Trophoblast cell (in vitro differentiated cells and primary cell): Measurements from ENCODE around the gene FHOD3.

Experiments
- DNase-seq, 2 donors: peaks; one replicate each; pipeline ENCODE4 v3.0.0-alpha.2; 2016
- H2AFZ ChIP-seq: 2 replicates; pipeline ENCODE4 v1.6.1; 2013; ENCODE audit warnings: low read length, moderate library complexity, mild to moderate bottlenecking; ENCODE audit not compliant: insufficient read depth, poor library complexity
- H2AK5ac ChIP-seq: 2 replicates; pipeline ENCODE4 v1.6.1; 2013; ENCODE audit warnings: mild to moderate bottlenecking, low read length
- H2BK120ac ChIP-seq: 2 replicates; pipeline ENCODE4 v1.6.1; 2013; ENCODE audit warnings: low read length, mild to moderate bottlenecking, moderate library complexity; ENCODE audit not compliant: insufficient read depth, poor library complexity
- H2BK12ac ChIP-seq: 2 replicates; pipeline ENCODE4 v1.6.1; 2013; ENCODE audit warnings: mild to moderate bottlenecking, low read length, moderate library complexity
- H2BK5ac ChIP-seq: 2 replicates; pipeline ENCODE4 v1.6.1; 2013; ENCODE audit warnings: low read length, low read depth, moderate library complexity, mild to moderate bottlenecking; ENCODE audit not compliant: poor library complexity
- H3K14ac ChIP-seq: 2 replicates; pipeline ENCODE4 v1.6.1; 2013; ENCODE audit warnings: mild to moderate bottlenecking, low read length
- H3K18ac ChIP-seq: 2 replicates; pipeline ENCODE4 v1.6.1; 2013; ENCODE audit warnings: mild to moderate bottlenecking, low read length
- H3K23ac ChIP-seq: 2 replicates; pipeline ENCODE4 v1.6.1; 2013; ENCODE audit warnings: low read length
- H3K27ac ChIP-seq: 2 replicates; pipeline ENCODE4 v1.5.1; 2013; ENCODE audit warnings: low read depth, mild to moderate bottlenecking, inconsistent platforms, low read length, moderate library complexity
- H3K27me3 ChIP-seq: 2 replicates; pipeline ENCODE4 v1.6.1; 2013; ENCODE audit warnings: inconsistent platforms, mild to moderate bottlenecking, low read length, moderate library complexity; ENCODE audit not compliant: insufficient read depth
- H3K36me3 ChIP-seq, 2 experiments: 1 replicate in 1 of 2; 2 replicates in 1 of 2; pipeline ENCODE4 v1.6.1; 2013; ENCODE audit warnings: low read length in 2 of 2, mild to moderate bottlenecking in 2 of 2, moderate library complexity in 1 of 2; ENCODE audit not compliant: insufficient read depth in 2 of 2, control insufficient read depth in 1 of 2
- H3K4ac ChIP-seq: 2 replicates; pipeline ENCODE4 v1.6.1; 2013; ENCODE audit warnings: low read depth, mild to moderate bottlenecking, low read length, moderate library complexity
- H3K4me1 ChIP-seq, 2 experiments: 1 replicate in 1 of 2; 2 replicates in 1 of 2; pipeline ENCODE4 v1.6.1; 2013; ENCODE audit warnings: low read length in 2 of 2, mild to moderate bottlenecking in 2 of 2, moderate library complexity in 1 of 2; ENCODE audit not compliant: insufficient read depth in 2 of 2, control insufficient read depth in 1 of 2
- H3K4me2 ChIP-seq: 2 replicates; pipeline ENCODE4 v1.6.1; 2013; ENCODE audit warnings: inconsistent platforms, mild to moderate bottlenecking, low read length, moderate library complexity
- H3K4me3 ChIP-seq: 2 replicates; pipeline ENCODE4 v1.5.1; 2013; ENCODE audit warnings: mild to moderate bottlenecking, low read depth, low read length, inconsistent platforms
- H3K79me1 ChIP-seq: one replicate; pipeline ENCODE4 v1.6.1; 2013; ENCODE audit warnings: low read length
- H3K79me2 ChIP-seq: 2 replicates; pipeline ENCODE4 v1.6.1; 2013; ENCODE audit warnings: low read length, mild to moderate bottlenecking; ENCODE audit not compliant: control insufficient read depth, insufficient read depth, poor library complexity
- H3K9ac ChIP-seq: 2 replicates; pipeline ENCODE4 v1.6.1; 2013; ENCODE audit warnings: mild to moderate bottlenecking, low read length
- H3K9me3 ChIP-seq: 2 replicates; pipeline ENCODE4 v1.6.1; 2013; ENCODE audit warnings: low read depth, mild to moderate bottlenecking, control low read depth, inconsistent platforms, low read length; ENCODE audit not compliant: insufficient read depth
- H4K12ac ChIP-seq: 2 replicates; pipeline ENCODE4 v1.6.1; 2013; ENCODE audit warnings: low read depth, mild to moderate bottlenecking, low read length, moderate library complexity
- H4K8ac ChIP-seq: 2 replicates; pipeline ENCODE4 v1.6.1; 2013; ENCODE audit warnings: low read depth, mild to moderate bottlenecking, low read length, moderate library complexity
- H4K91ac ChIP-seq: one replicate; pipeline ENCODE4 v1.6.1; 2013; ENCODE audit warnings: low read depth, mild to moderate bottlenecking, low read length, moderate library complexity
- WGBS: extraction: QIAGEN DNeasy Blood & Tissue Kit; methylation state at CpG from one replicate; pipeline ENCODE4 v1.1.7; 2013; ENCODE audit warnings: missing lambda C conversion rate; ENCODE audit not compliant: insufficient read length, insufficient coverage; ENCODE audit errors: extremely low coverage; 5-methylcytosine and 5-hydroxymethylcytosine counted together

Gene FHOD3

GRCh38 chr18:36307513-36307912 lies 10.0 kb downstream of the FHOD3 start:
- Histone ChIP-seq H3K4me3 (no peak overlapping the region), H4K91ac (no peak overlapping the region), H2BK5ac (no peak overlapping the region), H3K79me2 (no peaks in the 10 kb centered on the region), H3K27ac (no peak overlapping the region), H2AFZ (no peak overlapping the region), H4K12ac (no peak overlapping the region), H3K27me3 (no peaks in the 10 kb centered on the region), H3K14ac (no peak overlapping the region), H3K23ac (no peak overlapping the region), H3K18ac (no peak overlapping the region), H3K36me3 (peaks cover 0 to 2% of the 10 kb centered on the region in 2 experiments), H3K4me2 (no peak overlapping the region), H2BK120ac (no peak overlapping the region), H3K79me1 (peaks cover 10% of the 10 kb centered on the region), H3K4me1 (peaks cover 32 to 48% of the 10 kb centered on the region in 2 experiments), H2AK5ac (no peak overlapping the region), H4K8ac (no peak overlapping the region), H3K9me3 (no peaks in the 10 kb centered on the region), H2BK12ac (no peak overlapping the region), H3K9ac (no peak overlapping the region), H3K4ac (no peak overlapping the region)
- no peak for DNase-seq

- peak overlapping the region; percentile 47 for H2BK5ac ChIP-seq
- H3K79me2 ChIP-seq, result no peaks in the 10 kb centered on the region
- H2BK120ac ChIP-seq, result peak overlapping the region; percentile 65
- no peak overlapping the region for H3K23ac ChIP-seq
- H3K4ac ChIP-seq, result peak overlapping the region; percentile 28
- H3K4me1 ChIP-seq, result peaks cover 28 to 41% of the 10 kb centered on the region in 2 experiments
- no peaks in the 10 kb centered on the region for H3K9me3 ChIP-seq
- H2AK5ac ChIP-seq, result peak overlapping the region; percentile 95
- H3K27ac ChIP-seq, result peak overlapping the region; percentile 89
- H3K4me3 ChIP-seq, result no peak overlapping the region
- H4K91ac ChIP-seq, result peak overlapping the region; percentile 85
- H3K14ac ChIP-seq, result peak overlapping the region; percentile 0
- H2AFZ ChIP-seq, result peak overlapping the region; percentile 42
- H3K79me1 ChIP-seq, result peaks cover 10% of the 10 kb centered on the region
- no peak overlapping the region for H3K9ac ChIP-seq
- peak overlapping the region; percentile 10 for H3K18ac ChIP-seq
- WGBS, result no CpG with 5 or more reads among the region's 7 CpGs
- peak overlapping the region; percentile 47 for H4K8ac ChIP-seq
- H3K27me3 ChIP-seq, result no peaks in the 10 kb centered on the region
- peak overlapping the region; percentile 55 for H3K4me2 ChIP-seq
- H2BK12ac ChIP-seq, result peak overlapping the region; percentile 89
- DNase-seq, result no peak
- H4K12ac ChIP-seq, result no peak overlapping the region
- H3K36me3 ChIP-seq, result peaks cover 0 to 2% of the 10 kb centered on the region in 2 experiments
These were observed 11.4 kb downstream of the FHOD3 start for GRCh38 chr18:36308711-36309435.

GRCh38 chr18:36309436-36310391 lies 12.2 kb downstream of the FHOD3 start:
- peaks cover 0 to 2% of the 10 kb centered on the region in 2 experiments for H3K36me3 ChIP-seq
- H3K79me2 ChIP-seq, result no peaks in the 10 kb centered on the region

DNA sequence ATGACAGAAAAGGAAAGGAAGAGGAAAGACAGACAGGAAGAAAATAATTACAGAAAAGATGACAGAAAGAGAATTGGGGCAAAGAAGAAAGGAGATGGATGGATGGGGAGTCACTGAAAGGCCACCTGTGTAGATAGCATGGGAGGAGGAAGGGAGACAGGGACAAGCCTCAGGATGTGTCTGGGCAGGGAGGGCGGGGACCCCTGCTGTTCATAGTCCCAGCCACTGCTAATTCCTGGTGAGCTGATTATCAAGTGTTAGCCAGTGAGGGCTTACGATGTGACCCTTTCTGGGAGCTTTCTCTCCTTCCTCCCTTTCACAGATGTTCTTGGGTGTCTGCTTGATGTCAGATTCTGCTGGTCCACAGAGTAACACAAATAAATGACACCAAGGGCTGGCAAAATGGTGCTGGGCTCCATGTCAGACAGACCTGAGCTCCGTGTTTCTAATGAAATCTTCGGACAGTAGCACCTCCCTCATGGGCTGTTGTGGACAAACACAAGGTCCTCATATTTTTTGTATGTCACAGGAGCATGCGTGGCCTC lies 13.6 kb downstream of the FHOD3 start:
- Histone ChIP-seq H3K79me1 (peaks cover 10% of the 10 kb centered on the region), H4K91ac (no peak overlapping the region), H2AFZ (no peak overlapping the region), H3K27ac (no peak overlapping the region), H3K36me3 (peaks cover 0 to 2% of the 10 kb centered on the region in 2 experiments), H3K18ac (no peak overlapping the region), H3K9me3 (no peaks in the 10 kb centered on the region), H3K79me2 (no peaks in the 10 kb centered on the region), H4K12ac (no peak overlapping the region), H3K14ac (no peak overlapping the region), H2BK120ac (no peak overlapping the region), H3K4ac (no peak overlapping the region), H2AK5ac (no peak overlapping the region), H3K4me1 (peaks cover 30 to 41% of the 10 kb centered on the region in 2 experiments), H3K4me3 (no peak overlapping the region), H3K4me2 (no peak overlapping the region), H3K23ac (no peak overlapping the region), H3K9ac (no peak overlapping the region), H3K27me3 (no peaks in the 10 kb centered on the region), H2BK12ac (no peak overlapping the region), H4K8ac (no peak overlapping the region), H2BK5ac (no peak overlapping the region)
- WGBS, result no CpG with 5 or more reads among the region's 5 CpGs
- DNase-seq, result no peak

More at GRCh38 chr18:36309436-36310391, 12.2 kb downstream of the FHOD3 start:
- peak; percentile 93 to 96 for DNase-seq
- Histone ChIP-seq H2BK5ac (peak overlapping the region; percentile 47), H3K23ac (no peak overlapping the region), H2BK12ac (peak overlapping the region; percentile 15), H3K4ac (no peak overlapping the region), H4K8ac (no peak overlapping the region), H3K4me3 (no peak overlapping the region), H4K12ac (no peak overlapping the region), H2AFZ (peak overlapping the region; percentile 42), H3K27ac (peak overlapping the region; percentile 89), H3K9ac (no peak overlapping the region), H2BK120ac (peak overlapping the region; percentile 56), H3K4me2 (peak overlapping the region; percentile 55), H2AK5ac (peak overlapping the region; percentile 16), H4K91ac (peak overlapping the region; percentile 82), H3K9me3 (no peaks in the 10 kb centered on the region), H3K18ac (no peak overlapping the region), H3K4me1 (peaks cover 28 to 41% of the 10 kb centered on the region in 2 experiments), H3K79me1 (peaks cover 10% of the 10 kb centered on the region), H3K14ac (peak overlapping the region; percentile 24), H3K27me3 (no peaks in the 10 kb centered on the region)
- WGBS, result no CpG with 5 or more reads among the region's 11 CpGs
